Measurements from ENCODE around the gene EN2.

EN2 gene

GRCh38 chr7:155464183-155464582, 6.3 kb downstream of the EN2 start:
- no peak for DNase-seq (ENCODE audit: low read depth in 2 of 2)

- DNase-seq (ENCODE audit: low read depth in 2 of 2): no peak
These were observed 7.2 kb downstream of the EN2 start for GRCh38 chr7:155464948-155465739.

GRCh38 chr7:155465761-155466141, 7.8 kb downstream of the EN2 start:
- DNase-seq (ENCODE audit: low read depth in 2 of 2): no peak

- DNase-seq (ENCODE audit: low read depth in 2 of 2): no peak
These were observed 8.3 kb downstream of the EN2 start for GRCh38 chr7:155466142-155466813.

GRCh38 chr7:155466814-155467733, 9.1 kb downstream of the EN2 start:
- peak in 1 of 2 donors; percentile 37 for DNase-seq (ENCODE audit: low read depth in 2 of 2)

- no peak for DNase-seq (ENCODE audit: low read depth in 2 of 2)
These were observed 10.2 kb downstream of the EN2 start for GRCh38 chr7:155467846-155468784.

- no peak for DNase-seq (ENCODE audit: low read depth in 2 of 2)
These were observed 10.8 kb downstream of the EN2 start for GRCh38 chr7:155468785-155469148.

- DNase-seq (ENCODE audit: low read depth in 2 of 2): no peak
These were observed 11.6 kb downstream of the EN2 start for GRCh38 chr7:155469311-155470185.

- no peak for DNase-seq (ENCODE audit: low read depth in 2 of 2)
These were observed 12.2 kb downstream of the EN2 start for GRCh38 chr7:155470186-155470487.

GRCh38 chr7:155470686-155471638, 13.0 kb downstream of the EN2 start:
- DNase-seq (ENCODE audit: low read depth in 2 of 2): no peak

GRCh38 chr7:155471718-155472117, 13.8 kb downstream of the EN2 start:
- DNase-seq (ENCODE audit: low read depth in 2 of 2): no peak

GRCh38 chr7:155477476-155477875, 19.5 kb downstream of the EN2 start:
- DNase-seq (ENCODE audit: low read depth in 2 of 2): no peak

- DNase-seq (ENCODE audit: low read depth in 2 of 2): no peak
These were observed 23.8 kb downstream of the EN2 start for GRCh38 chr7:155481764-155482163.

- no peak for DNase-seq (ENCODE audit: low read depth in 2 of 2)
These were observed 24.7 kb downstream of the EN2 start for GRCh38 chr7:155482511-155483183.

GRCh38 chr7:155483245-155483644, 25.3 kb downstream of the EN2 start:
- no peak for DNase-seq (ENCODE audit: low read depth in 2 of 2)

- no peak for DNase-seq (ENCODE audit: low read depth in 2 of 2)
These were observed 26.0 kb downstream of the EN2 start for GRCh38 chr7:155483868-155484325.

GRCh38 chr7:155484483-155485399, 26.8 kb downstream of the EN2 start:
- no peak for DNase-seq (ENCODE audit: low read depth in 2 of 2)
